H1 (cell line): ENCODE measurements around the gene TPD52L2. TPM values are rescaled to one million over a fixed set of nuclear protein-coding genes. Genes with fewer than 3 reads are reported as not detected.

Experiments used
- CTCF ChIA-PET: fragments of 300-600 bp; sonication (Branson Sonifier 250); formaldehyde crosslinking; loops from one replicate; lab custom pipeline; 2021; ENCODE audit not compliant: partially characterized antibody; lab: Charles Lee
- POLR2A ChIA-PET: fragments of 300-600 bp; sonication (Branson Sonifier 250); formaldehyde crosslinking; loops from one replicate; lab custom pipeline; 2021; ENCODE audit warnings: inconsistent platforms; ENCODE audit not compliant: partially characterized antibody; lab: Charles Lee
- DNase-seq, 2 experiments: peaks; one replicate each; pipeline versions ENCODE4 v3.0.0 to v3.0.0-alpha.2; 2010 to 2022; ENCODE audit warnings: low spot score in 2 of 2, low read depth in 1 of 2, mixed read lengths in 1 of 2
- FAIRE-seq: peaks from 2 replicates; lab custom pipeline; 2011; peaks lifted over from hg19 to GRCh38; lab: Jason Lieb, UNC
- H2AFZ ChIP-seq: 2 replicates; pipeline ENCODE4 v1.8.1; 2012; ENCODE audit warnings: low read length, inconsistent platforms
- H2AK5ac ChIP-seq: 2 replicates; pipeline ENCODE4 v1.6.1; 2013; ENCODE audit warnings: low read depth, low read length
- H2BK120ac ChIP-seq: replicated peaks from 2 replicates; pipeline ENCODE3; 2013; ENCODE audit warnings: low read depth, low read length, inconsistent platforms
- H2BK12ac ChIP-seq: 2 replicates; pipeline ENCODE4 v1.6.1; 2013; ENCODE audit warnings: low read depth, low read length
- H2BK15ac ChIP-seq: 2 replicates; pipeline ENCODE4 v1.6.1; 2013; ENCODE audit warnings: low read length
- H2BK20ac ChIP-seq: 2 replicates; pipeline ENCODE4 v1.6.1; 2013; ENCODE audit warnings: low read length
- H2BK5ac ChIP-seq: 2 replicates; pipeline ENCODE4 v1.6.1; 2013; ENCODE audit warnings: low read depth, low read length
- H3K14ac ChIP-seq: 2 replicates; pipeline ENCODE4 v1.6.1; 2013; ENCODE audit warnings: inconsistent platforms; ENCODE audit not compliant: insufficient read length
- H3K18ac ChIP-seq: 2 replicates; pipeline ENCODE4 v1.6.1; 2013; ENCODE audit warnings: low read length; ENCODE audit errors: extremely low read depth
- H3K23ac ChIP-seq: 2 replicates; pipeline ENCODE4 v1.6.1; 2013; ENCODE audit warnings: inconsistent platforms; ENCODE audit not compliant: insufficient read length
- H3K23me2 ChIP-seq: 2 replicates; pipeline ENCODE4 v1.6.1; 2013; ENCODE audit warnings: low read depth, low read length
- H3K27ac ChIP-seq: 2 replicates; pipeline ENCODE4 v1.6.1; 2011; ENCODE audit warnings: low read depth, low read length, inconsistent platforms
- H3K27me3 ChIP-seq, 4 experiments: replicated peaks in 1 of 4; 1 replicate in 1 of 4; 2 replicates in 3 of 4; pipeline versions ENCODE4 v1.6.1 to v1.8.1; 2011 to 2013; ENCODE audit warnings: low read length in 3 of 4, mild to moderate bottlenecking in 3 of 4, inconsistent platforms in 2 of 4, mixed read lengths in 2 of 4, moderate library complexity in 1 of 4; ENCODE audit not compliant: control insufficient read depth in 3 of 4, insufficient read depth in 3 of 4; ENCODE audit errors: extremely low read depth in 1 of 4
- H3K36me3 ChIP-seq, 4 experiments: 2 replicates each; pipeline versions ENCODE4 v1.6.1 to v1.8.1; 2011 to 2013; ENCODE audit warnings: mild to moderate bottlenecking in 4 of 4, low read length in 3 of 4, moderate library complexity in 2 of 4, control low read depth in 1 of 4, inconsistent platforms in 1 of 4; ENCODE audit not compliant: insufficient read depth in 4 of 4, control insufficient read depth in 2 of 4
- H3K4ac ChIP-seq: replicated peaks from 2 replicates; pipeline ENCODE3; 2013; ENCODE audit warnings: low read length, low read depth, mixed read lengths, inconsistent platforms; ENCODE audit not compliant: insufficient read length
- H3K4me1 ChIP-seq, 4 experiments: replicated peaks in 1 of 4; 1 replicate in 1 of 4; 2 replicates in 3 of 4; pipeline versions ENCODE4 v1.6.1 to v1.8.1; 2011 to 2013; ENCODE audit warnings: low read length in 3 of 4, inconsistent platforms in 2 of 4, mixed read lengths in 1 of 4; ENCODE audit not compliant: insufficient read depth in 4 of 4, control insufficient read depth in 3 of 4
- H3K4me2 ChIP-seq, 2 experiments: 2 replicates each; pipeline versions ENCODE4 v1.6.1 to v1.8.1; 2011 to 2013; ENCODE audit warnings: low read depth in 2 of 2, low read length in 2 of 2, control low read depth in 1 of 2, inconsistent platforms in 1 of 2, mild to moderate bottlenecking in 1 of 2; ENCODE audit not compliant: insufficient read depth in 1 of 2
- H3K4me3 ChIP-seq, 4 experiments: fragments of 200-600, 300-600 bp in 1 of 4; sonication (generic), shearing (Covaris generic), sonication (Bioruptor Twin) in 1 of 4; 2 replicates each; pipeline versions ENCODE4 v1.5.1 to v1.8.1; 2011 to 2016; ENCODE audit warnings: low read length in 4 of 4, low read depth in 3 of 4, control low read depth in 2 of 4, inconsistent platforms in 2 of 4, mild to moderate bottlenecking in 2 of 4, mixed read lengths in 1 of 4, moderate library complexity in 1 of 4; ENCODE audit not compliant: insufficient read depth in 2 of 4; ENCODE audit errors: extremely low read depth in 1 of 4
- H3K56ac ChIP-seq: replicated peaks from 2 replicates; pipeline ENCODE3; 2013; ENCODE audit warnings: low read depth, mild to moderate bottlenecking, mixed read lengths, low read length, inconsistent platforms; ENCODE audit not compliant: insufficient read length
- H3K79me1 ChIP-seq: 2 replicates; pipeline ENCODE4 v1.6.1; 2013; ENCODE audit warnings: low read depth, low read length, control low read depth
- H3K79me2 ChIP-seq, 2 experiments: 2 replicates each; pipeline versions ENCODE4 v1.6.1 to v1.8.1; 2012 to 2013; ENCODE audit warnings: low read length in 2 of 2, mild to moderate bottlenecking in 2 of 2, inconsistent platforms in 1 of 2; ENCODE audit not compliant: insufficient read depth in 2 of 2, control insufficient read depth in 1 of 2
- H3K9ac ChIP-seq, 4 experiments: replicated peaks in 1 of 4; 1 replicate in 1 of 4; 2 replicates in 3 of 4; pipeline versions ENCODE4 v1.6.1 to v1.8.1; 2011 to 2013; ENCODE audit warnings: low read depth in 3 of 4, low read length in 3 of 4, control low read depth in 2 of 4, mild to moderate bottlenecking in 2 of 4, moderate library complexity in 2 of 4, inconsistent platforms in 1 of 4; ENCODE audit errors: extremely low read depth in 1 of 4
- H3K9me3 ChIP-seq, 2 experiments: 2 replicates each; pipeline versions ENCODE4 v1.6.1 to v1.8.1; 2012 to 2013; ENCODE audit warnings: mild to moderate bottlenecking in 2 of 2, moderate library complexity in 2 of 2, control low read depth in 1 of 2, inconsistent platforms in 1 of 2, low read depth in 1 of 2, low read length in 1 of 2, mixed read lengths in 1 of 2; ENCODE audit not compliant: insufficient read depth in 2 of 2
- H4K20me1 ChIP-seq, 2 experiments: replicated peaks in 1 of 2; 2 replicates each; pipeline versions ENCODE3 to v1.8.1; 2011 to 2013; ENCODE audit warnings: inconsistent platforms in 2 of 2, low read length in 2 of 2, mild to moderate bottlenecking in 1 of 2; ENCODE audit not compliant: insufficient read depth in 2 of 2, control insufficient read depth in 1 of 2
- H4K5ac ChIP-seq: 2 replicates; pipeline ENCODE4 v1.6.1; 2013; ENCODE audit warnings: low read length, low read depth, mixed read lengths, inconsistent platforms; ENCODE audit not compliant: insufficient read length
- H4K8ac ChIP-seq: 2 replicates; pipeline ENCODE4 v1.8.0; 2013; ENCODE audit warnings: mild to moderate bottlenecking, moderate library complexity, low read length, inconsistent platforms; ENCODE audit not compliant: insufficient read depth; ENCODE audit errors: extremely low read depth
- H4K91ac ChIP-seq: replicated peaks from 2 replicates; pipeline ENCODE3; 2013; ENCODE audit warnings: low read length, mixed read lengths, inconsistent platforms; ENCODE audit not compliant: insufficient read length
- NANOG ChIP-seq: IDR thresholded peaks from 2 replicates; pipeline ENCODE4 v1.6.1; 2011; ENCODE audit warnings: low read length, low read depth, mild to moderate bottlenecking, inconsistent platforms; ENCODE audit not compliant: insufficient read depth, poor library complexity, severe bottlenecking
- RAD21 ChIP-seq, 2 experiments: IDR thresholded peaks in 1 of 2; conservative IDR thresholded peaks in 1 of 2; 2 replicates each; pipeline ENCODE4 v1.6.1; 2011; ENCODE audit warnings: low read depth in 2 of 2, low read length in 2 of 2, improper control_type of control experiment in 1 of 2, inconsistent platforms in 1 of 2, mild to moderate bottlenecking in 1 of 2, moderate library complexity in 1 of 2
- WGBS, 2 experiments: shearing (Covaris generic) in 1 of 2; methylation state at CpG; one replicate each; pipeline versions ENCODE4 v1.1.6 to v1.1.7; 2013 to 2015; ENCODE audit warnings: low lambda C conversion rate in 2 of 2, mixed read lengths in 2 of 2, inconsistent platforms in 1 of 2, low coverage in 1 of 2, missing lambda C conversion rate in 1 of 2; ENCODE audit not compliant: insufficient replicate concordance in 2 of 2, insufficient coverage in 1 of 2, insufficient read length in 1 of 2; ENCODE audit errors: extremely low coverage in 1 of 2, missing lambda C conversion rate in 1 of 2; 5-methylcytosine and 5-hydroxymethylcytosine counted together
- polyA plus RNA-seq, 7 experiments: library from polyadenylated mRNA; depleted of rRNA in 3 of 7; stranded (reverse) in 5 of 7; unstranded in 2 of 7; fragments of >200 nt in 5 of 7; fragments of 200-250 nt in 2 of 7; gene quantifications; 1 replicate in 5 of 7; 2 replicates in 1 of 7; 4 replicates in 1 of 7; pipeline versions ENCODE4 v1.2.1 to v1.2.3, GENCODE V29; 2011 to 2013; ENCODE audit warnings: missing spikeins in 2 of 7, mixed read lengths in 2 of 7
- total RNA-seq: library from RNA; stranded (reverse); fragmentation: NEBNext Ultra II Directional; extraction: Animal tissue kit (Norgen Biotek cat#: 25700); gene quantifications from 2 replicates; pipeline ENCODE4 v1.2.1, GENCODE V29; 2021
- TF ChIP-seq, protein P1 (sequence below), 3 experiments: IDR thresholded peaks; 1 replicate in 2 of 3; 2 replicates in 1 of 3; pipeline versions ENCODE4 v1.5.1 to v1.6.1; 2011; ENCODE audit warnings: low read length in 3 of 3, mild to moderate bottlenecking in 3 of 3, inconsistent platforms in 2 of 3, low read depth in 1 of 3, moderate library complexity in 1 of 3; ENCODE audit not compliant: insufficient read depth in 1 of 3; ENCODE audit errors: control extremely low read depth in 1 of 3

The TPD52L2 gene
- total and polyA plus RNA-seq, 2 of the 8 experiments (the other 6 are each of a cell fraction or from before 2014, with no cell fraction given) = 77.1 to 80.2 TPM

DNA sequence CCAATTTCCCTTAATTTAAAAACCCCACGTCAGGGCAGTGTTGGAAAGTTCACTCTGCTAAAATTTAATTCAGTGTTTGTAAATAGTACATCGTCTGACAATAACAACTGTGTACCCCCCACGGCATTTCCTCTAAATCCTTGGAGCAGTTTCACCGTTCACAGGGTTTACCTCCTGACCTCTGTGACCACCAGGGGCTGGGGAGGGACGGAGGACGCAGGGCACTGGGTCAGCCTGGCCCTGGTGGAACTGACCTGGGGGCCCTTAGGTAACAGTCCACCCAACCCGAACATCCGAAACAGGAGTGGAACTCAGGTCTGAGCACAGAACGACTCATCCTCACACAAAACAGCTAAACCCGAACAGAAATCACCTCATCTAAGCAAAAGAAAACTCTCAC is 36.1 kb upstream of the TPD52L2 start:
- no peaks in the 10 kb centered on the region for H3K9me3 ChIP-seq
- H4K5ac ChIP-seq = no peak overlapping the region
- DNase-seq (no peak), FAIRE-seq (no peak)
- peaks cover 6 to 21% of the 10 kb centered on the region in 2 experiments for H4K20me1 ChIP-seq
- H3K18ac ChIP-seq = no peak overlapping the region
- H3K4ac ChIP-seq = no peak overlapping the region
- ChIA-PET CTCF (interaction anchor here (0.6 to 1.5 kb wide), 8 partner anchors 9 to 50 kb away, joined by 3 to 5 read pairs (median 4); no protein-coding TSS in a partner anchor), POLR2A (interaction anchor here (0.7 to 1.5 kb wide), 3 partner anchors 19 to 34 kb away, joined by 3 to 4 read pairs (median 4); no protein-coding TSS in a partner anchor)
- H2AFZ ChIP-seq = no peak overlapping the region
- H2BK12ac ChIP-seq = no peak overlapping the region
- H3K9ac ChIP-seq = peak overlapping the region in 1 of 4 experiments; percentile 22; a peak in 1 of 7 replicates
- H2BK5ac ChIP-seq = no peak overlapping the region
- H3K4me3 ChIP-seq = peak overlapping the region in 2 of 4 experiments; percentile 54 to 80; a peak in 1 of 8 replicates
- peaks cover 3 to 16% (median 9%) of the 10 kb centered on the region in 4 experiments; a peak in 5 of 7 replicates for H3K4me1 ChIP-seq
- H3K79me1 ChIP-seq = peaks cover 11% of the 10 kb centered on the region
- no peak overlapping the region for H2BK20ac ChIP-seq
- H3K14ac ChIP-seq = no peak overlapping the region
- no peak overlapping the region for H4K91ac ChIP-seq
- H3K4me2 ChIP-seq = peak overlapping the region; percentile 79 to 96; a peak in 3 of 4 replicates
- no peak overlapping the region for H3K23ac ChIP-seq
- TF ChIP-seq, protein P1, sequence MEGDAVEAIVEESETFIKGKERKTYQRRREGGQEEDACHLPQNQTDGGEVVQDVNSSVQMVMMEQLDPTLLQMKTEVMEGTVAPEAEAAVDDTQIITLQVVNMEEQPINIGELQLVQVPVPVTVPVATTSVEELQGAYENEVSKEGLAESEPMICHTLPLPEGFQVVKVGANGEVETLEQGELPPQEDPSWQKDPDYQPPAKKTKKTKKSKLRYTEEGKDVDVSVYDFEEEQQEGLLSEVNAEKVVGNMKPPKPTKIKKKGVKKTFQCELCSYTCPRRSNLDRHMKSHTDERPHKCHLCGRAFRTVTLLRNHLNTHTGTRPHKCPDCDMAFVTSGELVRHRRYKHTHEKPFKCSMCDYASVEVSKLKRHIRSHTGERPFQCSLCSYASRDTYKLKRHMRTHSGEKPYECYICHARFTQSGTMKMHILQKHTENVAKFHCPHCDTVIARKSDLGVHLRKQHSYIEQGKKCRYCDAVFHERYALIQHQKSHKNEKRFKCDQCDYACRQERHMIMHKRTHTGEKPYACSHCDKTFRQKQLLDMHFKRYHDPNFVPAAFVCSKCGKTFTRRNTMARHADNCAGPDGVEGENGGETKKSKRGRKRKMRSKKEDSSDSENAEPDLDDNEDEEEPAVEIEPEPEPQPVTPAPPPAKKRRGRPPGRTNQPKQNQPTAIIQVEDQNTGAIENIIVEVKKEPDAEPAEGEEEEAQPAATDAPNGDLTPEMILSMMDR (IDR thresholded peaks at IDR 0.05; ENCODE audit: control extremely low read depth in 1 of 3, insufficient read depth in 1 of 3, low read depth in 1 of 3, low read length in 3 of 3) = peak; percentile 13 to 25 (median 23); a peak in 2 of 4 replicates
- peak in 1 of 2 experiments; percentile 18; a peak in 1 of 4 replicates for TF ChIP-seq RAD21 (IDR thresholded peaks at IDR 0.05 in 1 of 2, conservative IDR thresholded peaks at IDR 0.05 in 1 of 2; ENCODE audit: low read depth in 2 of 2, low read length in 2 of 2)
- TF ChIP-seq NANOG = no peak
- H3K36me3 ChIP-seq = no peaks in the 10 kb centered on the region; a peak in 1 of 8 replicates
- 75% methylated on average over 10 of the region's 10 CpGs; no CpG with 5 or more reads in 1 of the 2 experiments for WGBS, 2 experiments
- no peak overlapping the region for H2BK15ac ChIP-seq
- H3K56ac ChIP-seq = no peak overlapping the region
- peaks cover 14 to 36% (median 28%) of the 10 kb centered on the region in 4 experiments; a peak in 6 of 7 replicates for H3K27me3 ChIP-seq
- H3K27ac ChIP-seq = no peak overlapping the region
- H2AK5ac ChIP-seq = no peak overlapping the region
- H2BK120ac ChIP-seq = no peak overlapping the region
- peaks cover 14 to 45% of the 10 kb centered on the region in 2 experiments for H3K79me2 ChIP-seq
- no peak overlapping the region for H4K8ac ChIP-seq
- peaks cover 15% of the 10 kb centered on the region; the same call in 1 of the 2 replicates for H3K23me2 ChIP-seq
